ENCODE data around the gene LYRM4.

GRCh38 chr6:5089481-5090438 lies 171.0 kb downstream of the LYRM4 start:
- TF ChIP-seq POLR2A (IDR thresholded peaks at IDR 0.05) (no peak), CTCF (IDR thresholded peaks at IDR 0.05) (no peak)

Measured in esophagus squamous epithelium (tissue), 4 donors.